Hepatocyte (in vitro differentiated cells): ENCODE results near the gene NAP1L5. TPM values are rescaled to one million over a fixed set of nuclear protein-coding genes. Genes with fewer than 3 reads are reported as not detected.

Source experiments
- DNase-seq: peaks from one replicate; pipeline ENCODE4 v3.0.0-alpha.2; 2016; ENCODE audit warnings: low spot score
- H2AFZ ChIP-seq: fragments of 200-600 bp; sonication (generic); 2 replicates; pipeline ENCODE4 v1.6.0; 2016; ENCODE audit warnings: antibody characterized with exemption, mild to moderate bottlenecking
- H3K27ac ChIP-seq: fragments of 200-600 bp; sonication (generic); 2 replicates; pipeline ENCODE4 v1.5.1; 2016; ENCODE audit warnings: mild to moderate bottlenecking
- H3K27me3 ChIP-seq: fragments of 200-600 bp; sonication (generic); 2 replicates; pipeline ENCODE4 v1.6.1; 2016
- H3K36me3 ChIP-seq: fragments of 200-600 bp; sonication (generic); replicated peaks from 2 replicates; pipeline ENCODE4 v1.5.1; 2016; ENCODE audit warnings: low read depth; ENCODE audit not compliant: insufficient read depth
- H3K4me1 ChIP-seq: fragments of 200-600 bp; sonication (generic); 2 replicates; pipeline ENCODE4 v1.5.1; 2016; ENCODE audit warnings: mild to moderate bottlenecking, moderate library complexity; ENCODE audit not compliant: insufficient read depth
- H3K4me2 ChIP-seq: fragments of 200-600 bp; sonication (generic); 2 replicates; pipeline ENCODE4 v1.6.0; 2016
- H3K4me3 ChIP-seq: fragments of 200-600 bp; sonication (generic); 2 replicates; pipeline ENCODE4 v1.5.1; 2016; ENCODE audit warnings: mild to moderate bottlenecking
- H3K79me2 ChIP-seq: fragments of 200-600 bp; sonication (generic); 2 replicates; pipeline ENCODE4 v1.6.0; 2017; ENCODE audit warnings: mild to moderate bottlenecking
- H3K9me2 ChIP-seq: fragments of 200-600 bp; sonication (generic); replicated peaks from 2 replicates; pipeline ENCODE4 v1.6.0; 2017; ENCODE audit warnings: mild to moderate bottlenecking; ENCODE audit not compliant: insufficient read depth
- H3K9me3 ChIP-seq: fragments of 200-600 bp; sonication (generic); 2 replicates; pipeline ENCODE4 v1.5.1; 2016; ENCODE audit warnings: low read depth, mild to moderate bottlenecking
- H4K20me1 ChIP-seq: fragments of 200-600 bp; sonication (generic); 2 replicates; pipeline ENCODE4 v1.6.0; 2016; ENCODE audit warnings: mild to moderate bottlenecking; ENCODE audit not compliant: insufficient read depth, poor library complexity, severe bottlenecking
- CTCF ChIP-seq: fragments of 200-600 bp; sonication (generic); IDR thresholded peaks from 2 replicates; pipeline ENCODE4 v1.5.1; 2016; ENCODE audit warnings: antibody characterized with exemption, mild to moderate bottlenecking; ENCODE audit not compliant: poor library complexity
- EZH2 ChIP-seq: fragments of 200-600 bp; sonication (generic); IDR thresholded peaks from 2 replicates; pipeline ENCODE4 v1.6.1; 2016; ENCODE audit warnings: antibody characterized with exemption, mild to moderate bottlenecking, borderline replicate concordance
- EZH2phosphoT487 ChIP-seq: fragments of 200-600 bp; sonication (generic); IDR thresholded peaks from one replicate; pipeline ENCODE4 v1.6.1; 2018; ENCODE audit warnings: antibody characterized with exemption, mild to moderate bottlenecking, low read depth, moderate library complexity; ENCODE audit not compliant: unreplicated experiment, severe bottlenecking
- WGBS: methylation state at CpG from one replicate; pipeline ENCODE4 v1.1.6; 2016; ENCODE audit warnings: low lambda C conversion rate; ENCODE audit errors: missing lambda C conversion rate; 5-methylcytosine and 5-hydroxymethylcytosine counted together
- polyA plus RNA-seq: library from polyadenylated mRNA; unstranded; fragments of >200 nt; fragmentation: Nextera tagmentation; extraction: Ambion mirVana; gene quantifications from 2 replicates; pipeline ENCODE4 v1.2.1, GENCODE V29; 2016
- total RNA-seq: library from RNA; depleted of rRNA; stranded (reverse); fragments of >200 nt; gene quantifications from 2 replicates; pipeline ENCODE4 v1.2.3, GENCODE V29; 2014

Gene NAP1L5, protein sequence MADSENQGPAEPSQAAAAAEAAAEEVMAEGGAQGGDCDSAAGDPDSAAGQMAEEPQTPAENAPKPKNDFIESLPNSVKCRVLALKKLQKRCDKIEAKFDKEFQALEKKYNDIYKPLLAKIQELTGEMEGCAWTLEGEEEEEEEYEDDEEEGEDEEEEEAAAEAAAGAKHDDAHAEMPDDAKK
- total RNA-seq: 6.5 and 7.4 TPM in 2 replicates
- 4.9 and 8.0 TPM in 2 replicates for polyA plus RNA-seq

- peak; percentile 63 for DNase-seq
- 69% methylated on average over 37 of the region's 40 CpGs for WGBS
- peak within 1 kb of the TSS; percentile 40 for H3K4me3 ChIP-seq
- no peaks in the 10 kb centered on the region for H3K27me3 ChIP-seq
- H3K36me3 ChIP-seq: no peaks in the 10 kb centered on the region
- H3K4me1 ChIP-seq: no peaks in the 10 kb centered on the region
- H3K4me2 ChIP-seq: peak within 1 kb of the TSS; percentile 80
- peak within 1 kb of the TSS; percentile 71 for H2AFZ ChIP-seq
- H3K79me2 ChIP-seq: no peaks in the 10 kb centered on the region
- no peaks in the 10 kb centered on the region for H3K9me2 ChIP-seq
- TF ChIP-seq EZH2phosphoT487 (no peak), EZH2 (no peak), CTCF (no peak)
- H4K20me1 ChIP-seq: no peaks in the 10 kb centered on the region
- H3K9me3 ChIP-seq: no peaks in the 10 kb centered on the region
- peak within 1 kb of the TSS; percentile 51 for H3K27ac ChIP-seq
Measured at GRCh38 chr4:88697588-88698329, at the start of gene NAP1L5. NAP1L5 (minus strand) TSS chr4:88697829; CDS start chr4:88697754, 75 bp downstream.

GRCh38 chr4:88747351-88747750, 49.7 kb upstream of the NAP1L5 start:
- no peaks in the 10 kb centered on the region for H3K79me2 ChIP-seq
- no peaks in the 10 kb centered on the region for H3K9me2 ChIP-seq
- no peaks in the 10 kb centered on the region for H3K9me3 ChIP-seq
- no peaks in the 10 kb centered on the region for H3K27me3 ChIP-seq
- peaks cover 3% of the 10 kb centered on the region for H3K36me3 ChIP-seq
- H3K27ac ChIP-seq: no peak overlapping the region
- no peak overlapping the region for H2AFZ ChIP-seq
- H3K4me1 ChIP-seq: no peaks in the 10 kb centered on the region
- no peaks in the 10 kb centered on the region for H4K20me1 ChIP-seq
- DNase-seq: no peak
- TF ChIP-seq CTCF (no peak), EZH2phosphoT487 (no peak), EZH2 (no peak)
- no peak overlapping the region for H3K4me2 ChIP-seq
- H3K4me3 ChIP-seq: no peak overlapping the region
- WGBS: 94% methylated on average over 7 of the region's 7 CpGs

DNA sequence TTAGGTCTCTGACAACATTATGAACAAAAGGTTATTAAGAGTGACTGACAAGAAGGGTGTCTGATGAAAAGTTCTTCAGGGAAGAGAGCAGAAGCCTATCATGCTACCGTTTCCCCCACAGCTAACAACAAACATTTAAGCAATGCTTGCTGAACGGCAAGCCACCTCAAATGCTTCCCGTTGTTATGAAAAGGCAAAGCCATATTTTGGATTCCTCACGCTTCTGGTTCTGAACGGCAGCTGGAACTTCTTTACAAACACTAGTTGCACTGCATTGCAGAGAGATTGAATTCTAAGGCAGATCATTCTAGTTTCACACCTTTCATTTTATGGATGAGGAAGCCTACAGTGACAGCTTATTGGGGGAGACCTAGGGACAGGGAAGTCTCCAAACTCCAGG, 48.6 kb upstream of the NAP1L5 start:
- peaks cover 3% of the 10 kb centered on the region for H3K36me3 ChIP-seq
- 79% methylated on average over 5 of the region's 5 CpGs for WGBS
- H3K79me2 ChIP-seq: no peaks in the 10 kb centered on the region
- no peak for DNase-seq
- H3K9me3 ChIP-seq: no peaks in the 10 kb centered on the region
- no peaks in the 10 kb centered on the region for H3K27me3 ChIP-seq
- H3K9me2 ChIP-seq: no peaks in the 10 kb centered on the region
- no peaks in the 10 kb centered on the region for H3K4me1 ChIP-seq
- H3K4me2 ChIP-seq: no peak overlapping the region
- no peak overlapping the region for H3K4me3 ChIP-seq
- H4K20me1 ChIP-seq: no peaks in the 10 kb centered on the region
- TF ChIP-seq EZH2phosphoT487 (no peak), CTCF (no peak), EZH2 (no peak)
- H2AFZ ChIP-seq: no peak overlapping the region
- no peak overlapping the region for H3K27ac ChIP-seq
